Stimulated activated CD8-positive, alpha-beta memory T cell treated with anti-CD3 and anti-CD28 coated beads, Interleukin-4, amount 100 ng/mL, for 1 hour (primary cell): ENCODE results near the gene MTCL1.
A peak's percentile ranks its signal among the peaks of the same experiment; 100 is the strongest.

Experiments used
- DNase-seq, 2 donors: peaks; one replicate each; pipeline ENCODE4 v3.0.0-alpha.2; 2020; ENCODE audit warnings: low read depth in 2 of 2, low spot score in 1 of 2

Gene MTCL1

DNA sequence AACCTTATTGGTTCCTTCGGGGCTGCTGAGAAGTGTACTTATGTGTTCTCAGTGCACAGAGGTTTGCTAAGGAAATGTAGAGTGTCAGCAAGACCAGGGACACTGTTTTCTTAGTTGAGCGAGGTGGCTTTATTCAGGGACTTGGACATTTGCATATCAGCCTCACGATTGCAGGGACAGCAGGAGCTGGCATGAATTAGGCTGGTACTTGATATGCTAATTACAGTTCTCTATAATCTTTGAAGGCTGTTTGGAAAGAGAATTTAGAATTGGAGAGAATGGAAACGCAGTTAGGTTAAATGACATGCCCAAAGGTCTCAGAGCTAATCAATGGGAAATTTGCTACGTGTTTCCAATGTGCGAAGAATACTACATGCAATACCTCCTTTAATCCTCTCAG, 18.7 kb upstream of the MTCL1 start:
- DNase-seq, result no peak

DNA sequence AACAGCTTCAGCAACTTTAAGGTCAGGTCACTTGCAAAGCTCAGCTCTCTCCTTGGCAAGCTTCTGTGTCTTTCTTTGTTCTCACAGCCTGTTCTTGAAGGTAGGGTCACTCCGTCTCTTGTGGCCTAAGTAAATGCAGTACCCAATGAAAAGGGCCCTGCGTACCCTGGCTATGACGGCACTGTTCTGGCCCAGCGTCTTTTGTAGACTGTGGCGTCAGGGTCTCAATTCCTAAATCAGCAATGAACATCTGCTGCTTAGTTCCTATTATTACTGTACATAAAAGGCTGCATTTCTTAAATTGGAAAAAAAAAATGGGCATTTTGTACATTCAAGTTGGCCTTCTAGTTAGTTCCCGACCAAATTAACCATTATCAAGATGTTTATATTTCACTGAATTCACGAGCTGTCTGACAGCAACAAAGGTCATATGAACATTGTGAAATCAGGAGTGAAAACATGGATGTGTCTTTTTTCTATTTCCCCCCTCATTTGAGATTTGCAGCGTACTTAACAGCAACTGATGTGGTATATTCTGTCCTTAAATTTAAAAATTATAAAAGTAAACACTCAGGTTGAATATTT, 17.0 kb upstream of the MTCL1 start:
- DNase-seq, result no peak

DNA sequence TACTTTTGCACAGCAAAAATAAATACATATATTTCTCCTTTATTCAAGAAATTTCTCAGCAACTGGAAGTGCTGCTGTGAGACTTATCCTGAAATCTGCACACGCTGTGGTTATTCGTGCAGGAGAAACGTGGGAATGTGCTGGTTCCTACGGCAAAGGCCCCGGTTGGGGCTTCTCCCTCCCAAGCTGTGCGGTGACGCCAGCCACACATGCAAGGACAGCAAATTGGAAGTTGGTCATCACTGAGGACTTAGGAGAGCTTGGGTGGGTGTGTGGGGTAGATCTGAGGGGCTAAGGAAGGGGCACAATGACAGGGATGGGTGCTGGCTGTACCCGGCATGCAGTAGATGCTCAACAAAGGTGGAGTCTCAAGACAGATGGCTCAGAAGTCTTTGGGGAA, 16.5 kb upstream of the MTCL1 start:
- no peak for DNase-seq

DNA sequence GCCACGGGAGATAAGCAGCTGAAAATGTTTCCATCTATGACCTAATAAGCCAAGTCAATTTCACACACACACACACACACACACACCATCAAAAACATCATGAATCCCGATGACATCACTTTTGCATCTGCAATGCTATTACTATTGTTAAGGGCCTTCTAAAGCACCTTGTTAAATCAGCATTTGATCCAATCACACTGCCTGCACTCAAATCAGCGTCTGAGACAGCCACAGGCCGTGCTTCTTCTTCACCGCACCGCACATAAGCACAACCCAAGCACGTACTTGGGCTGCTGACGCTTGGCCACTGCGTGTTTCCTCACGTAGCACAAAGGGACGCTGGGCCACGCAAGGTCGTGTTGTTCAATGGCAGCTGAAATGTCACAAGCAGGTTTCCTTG, 15.8 kb upstream of the MTCL1 start:
- DNase-seq, result no peak

DNA sequence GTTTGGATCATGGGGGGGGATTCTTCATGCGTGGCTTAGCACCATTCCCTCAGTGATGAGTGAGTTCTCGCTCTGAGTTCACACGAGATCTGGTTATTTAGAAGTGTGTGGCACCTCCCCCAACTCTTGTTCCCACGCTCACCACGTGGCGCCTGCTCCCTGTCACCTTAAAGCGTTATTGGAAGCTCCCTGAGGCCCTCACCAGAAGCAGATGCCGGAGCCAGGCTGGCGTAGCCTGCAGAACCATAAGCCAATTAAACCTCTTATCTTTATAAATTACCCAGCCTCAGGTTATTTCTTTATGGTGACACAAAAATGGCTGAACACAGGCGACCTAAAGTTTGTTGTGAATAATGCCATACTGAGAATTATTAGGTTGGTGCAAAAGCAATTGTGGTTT, 10.5 kb upstream of the MTCL1 start:
- no peak for DNase-seq

DNA sequence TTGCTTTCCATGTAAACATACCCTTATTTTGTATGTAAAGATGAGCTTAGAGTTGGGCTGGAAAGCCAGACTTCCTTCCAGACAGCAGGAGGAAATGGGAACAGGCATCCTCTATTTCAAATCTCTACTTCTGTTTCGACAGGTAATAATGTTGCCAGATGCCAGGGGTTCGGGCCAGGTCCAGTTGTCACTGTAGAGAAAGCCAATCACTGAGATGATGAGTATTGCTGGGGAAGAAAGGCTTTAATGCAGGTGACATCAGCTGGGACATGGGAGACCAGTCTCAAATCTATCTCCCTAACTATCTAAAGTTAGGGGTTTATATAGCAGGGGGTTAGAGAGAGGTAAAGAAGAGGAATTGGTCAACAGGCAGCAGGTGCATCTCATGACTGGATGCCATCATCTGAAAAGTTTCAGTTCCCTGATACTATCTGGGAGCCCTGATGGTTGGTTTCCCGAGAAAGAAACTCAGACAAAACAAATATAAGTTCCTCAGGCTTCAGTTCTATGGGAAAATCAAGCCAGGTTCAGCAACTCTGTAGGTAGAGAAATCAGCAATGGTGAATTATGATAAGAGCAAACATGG, 9.3 kb upstream of the MTCL1 start:
- DNase-seq, result no peak

DNA sequence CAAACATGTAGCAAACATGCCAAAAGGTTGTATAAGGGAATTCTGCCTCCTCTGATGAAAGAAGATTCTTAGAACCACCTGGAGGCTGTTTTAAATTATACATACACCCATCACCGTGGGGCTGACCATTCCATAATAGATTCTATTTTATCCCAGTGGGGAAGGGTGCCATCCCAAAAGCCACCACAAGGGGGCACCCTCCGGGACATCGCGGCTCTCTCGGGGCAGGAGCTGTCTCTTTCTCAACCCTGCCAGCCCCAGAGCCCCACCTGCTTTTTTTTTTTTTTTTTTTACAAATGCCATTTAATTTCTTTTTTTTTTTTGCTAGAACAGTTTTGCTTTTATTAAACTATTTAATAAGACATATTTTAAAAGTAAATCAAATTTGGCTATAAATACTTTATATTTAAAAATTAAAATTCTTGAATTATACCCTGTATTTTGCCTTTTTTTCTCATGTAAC, 8.6 kb upstream of the MTCL1 start:
- DNase-seq, result peak; percentile 40 to 58

DNA sequence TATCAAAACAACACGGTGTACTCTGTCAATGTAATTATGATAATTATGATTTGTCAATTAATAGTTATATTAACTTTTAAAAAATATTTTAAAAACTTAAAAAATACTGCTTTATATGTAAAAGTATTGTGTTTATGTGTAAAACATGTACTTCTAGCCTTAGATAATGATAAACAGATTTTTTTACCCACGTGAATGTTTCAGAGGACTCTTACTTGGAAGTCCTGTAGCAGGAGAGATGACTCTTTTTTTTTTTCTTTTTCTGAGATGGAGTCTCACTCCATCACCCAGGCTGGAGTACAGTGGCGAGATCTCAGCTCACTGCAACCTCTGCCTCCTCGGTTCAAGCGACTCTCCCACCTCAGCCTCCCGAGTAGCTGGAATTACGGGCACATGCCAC, 6.2 kb upstream of the MTCL1 start:
- DNase-seq, result no peak

DNA sequence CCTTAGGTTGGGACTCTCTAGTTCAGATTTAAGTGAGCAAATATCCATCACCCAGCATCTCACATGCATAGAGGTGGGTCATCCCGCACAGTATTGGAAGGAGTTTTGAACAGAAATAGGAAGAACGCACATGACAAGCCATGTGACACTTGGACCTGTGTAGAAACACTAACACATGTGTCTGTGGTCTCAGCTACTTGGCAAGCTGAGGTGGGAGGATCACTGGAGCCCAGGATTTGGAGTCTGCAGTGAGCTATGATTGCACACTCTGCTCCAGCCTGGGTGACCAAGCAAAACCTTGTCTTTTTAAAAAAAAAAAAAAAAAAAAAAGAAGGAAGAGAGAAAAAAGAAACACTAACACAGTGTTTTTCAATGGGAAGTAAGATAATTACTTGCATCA, 5.4 kb upstream of the MTCL1 start:
- no peak for DNase-seq

DNA sequence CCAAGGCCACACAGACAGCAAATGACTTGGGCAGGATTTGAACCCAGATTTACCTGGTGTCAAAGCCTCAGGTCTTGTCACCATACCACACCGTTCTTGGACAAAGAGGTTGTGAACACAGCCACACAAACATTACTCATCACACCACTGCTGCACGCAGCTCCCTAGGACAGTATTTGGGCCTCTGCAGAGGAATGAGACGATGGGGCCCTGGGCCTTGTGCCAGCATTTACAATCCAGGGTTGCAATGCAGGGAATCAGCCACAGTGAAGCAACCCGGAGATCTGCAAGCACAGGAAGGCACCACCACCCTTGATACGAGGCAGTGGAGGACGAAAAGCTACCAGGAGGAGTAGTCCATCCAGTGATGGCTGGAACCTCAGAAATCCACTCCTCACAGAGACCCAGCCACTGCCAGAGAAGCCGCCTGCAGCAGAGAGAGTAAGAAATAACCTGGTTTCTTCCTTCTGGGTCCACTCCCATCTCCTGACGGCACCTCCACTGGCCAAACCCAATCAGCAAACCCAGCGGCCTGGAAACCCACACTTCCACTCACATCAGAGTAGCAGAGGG, 3.7 kb upstream of the MTCL1 start:
- DNase-seq, result no peak

DNA sequence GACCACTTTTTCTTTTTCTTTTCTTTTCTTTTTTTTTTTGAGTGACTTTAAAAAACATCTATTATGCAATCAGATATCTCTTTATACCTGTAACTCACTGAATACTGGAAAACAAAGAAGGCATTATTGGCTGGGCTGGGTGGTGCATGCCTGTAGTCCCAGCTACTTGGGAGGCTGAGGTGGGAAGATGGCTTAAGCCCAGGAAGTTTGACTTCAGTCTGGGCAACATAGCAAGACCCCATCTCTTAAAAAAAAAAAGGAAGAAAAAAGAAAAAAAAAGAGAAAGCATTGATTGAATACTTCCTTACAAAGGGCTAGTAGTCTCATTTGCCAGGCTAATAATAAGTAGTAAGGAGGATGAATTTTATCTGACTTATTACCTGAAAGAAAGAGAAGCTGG, 2.7 kb upstream of the MTCL1 start:
- DNase-seq, result no peak

DNA sequence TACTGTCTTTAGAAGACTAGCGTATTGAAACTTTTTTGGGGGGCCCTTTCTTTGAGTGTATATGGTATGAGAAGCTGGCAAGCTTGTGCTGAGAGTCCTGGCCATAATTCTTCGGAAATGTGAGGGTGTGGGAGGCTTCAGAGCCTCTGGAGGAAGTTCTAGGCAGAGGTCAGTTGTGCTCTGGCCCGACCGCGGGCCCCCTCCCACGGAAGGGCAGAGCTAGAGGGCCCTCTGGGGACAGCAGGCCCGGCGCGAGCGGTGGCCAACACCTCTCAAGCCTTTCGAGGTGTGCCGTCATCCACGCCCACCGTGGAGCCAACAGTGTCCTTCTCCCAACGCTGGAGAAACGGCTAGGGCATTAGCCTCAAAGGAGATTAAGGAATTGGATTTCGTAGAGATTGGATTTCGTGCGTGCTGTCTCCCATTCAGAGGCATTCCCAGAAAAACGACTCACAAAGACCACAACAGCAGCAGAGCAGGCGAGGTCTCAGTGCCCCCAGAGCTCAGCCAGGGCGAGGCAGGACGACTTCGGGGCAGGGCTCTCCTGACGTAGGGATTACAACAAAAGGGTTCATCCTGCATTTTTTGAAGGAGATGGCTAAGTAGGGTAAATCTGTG, 2.2 kb upstream of the MTCL1 start:
- no peak for DNase-seq

DNA sequence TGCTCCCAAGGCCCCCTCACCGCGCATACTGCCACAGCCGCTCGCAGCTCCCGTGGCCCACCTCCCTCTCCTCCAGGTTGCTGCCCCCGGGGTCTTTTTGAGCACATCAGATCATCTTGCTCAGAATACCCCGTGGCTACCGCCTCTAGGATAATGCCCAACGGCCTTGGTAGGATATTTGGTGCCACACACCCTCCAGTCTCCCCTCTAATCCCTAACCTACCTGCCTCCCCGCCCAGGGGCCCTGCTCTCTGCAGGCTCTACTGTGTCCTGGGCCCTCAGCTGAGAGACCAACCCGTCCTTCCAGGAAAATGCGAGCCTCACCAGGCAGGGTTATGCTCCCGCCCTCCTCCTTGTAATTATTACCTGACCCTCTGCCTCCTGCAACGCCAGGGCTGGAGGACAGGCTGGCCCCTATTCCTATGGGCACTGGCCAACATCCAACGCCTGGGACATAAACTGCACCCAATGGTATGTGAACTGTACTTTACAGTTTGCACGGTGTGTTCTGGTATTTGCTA, 1.5 kb upstream of the MTCL1 start:
- no peak for DNase-seq

DNA sequence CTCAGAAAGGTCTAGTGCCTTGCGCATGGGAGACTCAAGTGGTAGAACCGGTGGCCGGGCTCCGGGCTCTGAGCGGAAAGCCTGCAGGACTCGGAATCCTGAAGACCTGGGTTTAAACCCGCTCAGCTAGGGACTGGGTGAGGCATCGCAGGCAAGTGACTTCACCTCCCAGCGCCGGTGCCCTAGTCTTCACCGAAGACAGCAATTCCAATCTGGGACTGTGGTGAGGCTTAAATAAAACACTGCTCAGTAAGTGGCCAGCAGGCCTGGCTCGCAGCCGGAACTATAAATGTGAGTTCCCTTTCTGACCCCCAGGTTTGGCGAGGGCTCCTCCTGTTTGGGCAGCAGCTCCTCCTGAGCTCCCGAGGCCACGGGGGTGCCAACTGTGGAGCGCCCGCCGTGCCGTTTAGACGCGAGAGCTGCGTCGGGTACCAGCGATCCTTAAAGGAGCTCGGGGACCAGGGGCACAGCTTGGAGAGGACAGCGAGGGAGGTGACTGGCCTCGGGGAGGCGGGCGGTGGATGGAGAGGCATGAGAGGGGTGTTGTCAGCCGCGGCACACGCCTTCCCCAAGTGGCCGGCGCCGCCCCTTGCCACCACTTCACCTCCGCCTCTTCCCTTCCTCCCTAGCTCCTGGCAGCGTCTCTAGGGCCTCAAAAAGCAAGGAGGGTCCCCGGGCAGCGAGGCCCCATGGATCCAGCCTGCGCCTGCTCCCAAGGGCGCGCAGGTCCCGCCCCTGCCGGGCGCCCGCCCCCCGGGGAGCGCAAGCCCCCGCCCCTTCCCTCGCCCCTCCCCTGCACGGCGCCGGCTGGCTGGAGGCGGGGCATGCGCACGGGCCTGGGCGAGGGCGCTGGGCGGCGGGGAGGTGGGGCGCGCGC, 757 bp upstream of the MTCL1 start:
- peak; percentile 55 to 72 for DNase-seq

DNA sequence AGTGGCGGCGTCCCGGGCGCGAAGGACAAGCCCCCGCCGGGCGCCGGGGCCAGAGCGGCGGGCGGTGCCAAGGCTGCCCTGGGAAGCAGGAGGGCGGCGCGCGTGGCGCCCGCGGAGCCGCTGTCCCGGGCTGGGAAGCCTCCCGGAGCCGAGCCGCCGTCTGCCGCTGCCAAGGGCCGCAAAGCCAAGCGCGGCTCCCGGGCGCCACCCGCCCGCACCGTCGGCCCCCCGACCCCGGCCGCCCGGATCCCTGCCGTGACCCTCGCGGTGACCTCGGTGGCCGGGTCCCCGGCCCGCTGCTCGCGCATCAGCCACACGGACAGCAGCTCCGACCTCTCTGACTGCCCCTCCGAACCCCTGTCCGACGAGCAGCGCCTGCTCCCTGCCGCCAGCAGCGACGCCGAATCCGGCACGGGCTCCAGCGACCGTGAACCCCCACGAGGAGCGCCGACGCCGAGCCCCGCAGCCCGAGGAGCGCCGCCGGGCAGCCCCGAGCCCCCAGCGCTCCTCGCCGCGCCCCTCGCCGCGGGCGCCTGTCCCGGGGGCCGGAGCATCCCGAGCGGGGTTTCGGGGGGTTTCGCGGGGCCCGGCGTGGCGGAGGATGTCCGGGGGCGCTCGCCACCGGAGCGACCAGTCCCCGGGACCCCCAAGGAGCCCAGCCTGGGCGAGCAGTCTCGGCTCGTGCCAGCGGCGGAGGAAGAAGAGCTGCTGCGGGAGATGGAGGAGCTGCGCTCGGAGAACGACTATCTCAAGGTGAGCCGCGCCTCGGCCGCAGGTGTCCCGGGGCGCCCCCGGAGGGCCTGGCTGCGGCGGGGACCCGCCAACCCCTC, 820 bp downstream of the MTCL1 start:
- no peak for DNase-seq

DNA sequence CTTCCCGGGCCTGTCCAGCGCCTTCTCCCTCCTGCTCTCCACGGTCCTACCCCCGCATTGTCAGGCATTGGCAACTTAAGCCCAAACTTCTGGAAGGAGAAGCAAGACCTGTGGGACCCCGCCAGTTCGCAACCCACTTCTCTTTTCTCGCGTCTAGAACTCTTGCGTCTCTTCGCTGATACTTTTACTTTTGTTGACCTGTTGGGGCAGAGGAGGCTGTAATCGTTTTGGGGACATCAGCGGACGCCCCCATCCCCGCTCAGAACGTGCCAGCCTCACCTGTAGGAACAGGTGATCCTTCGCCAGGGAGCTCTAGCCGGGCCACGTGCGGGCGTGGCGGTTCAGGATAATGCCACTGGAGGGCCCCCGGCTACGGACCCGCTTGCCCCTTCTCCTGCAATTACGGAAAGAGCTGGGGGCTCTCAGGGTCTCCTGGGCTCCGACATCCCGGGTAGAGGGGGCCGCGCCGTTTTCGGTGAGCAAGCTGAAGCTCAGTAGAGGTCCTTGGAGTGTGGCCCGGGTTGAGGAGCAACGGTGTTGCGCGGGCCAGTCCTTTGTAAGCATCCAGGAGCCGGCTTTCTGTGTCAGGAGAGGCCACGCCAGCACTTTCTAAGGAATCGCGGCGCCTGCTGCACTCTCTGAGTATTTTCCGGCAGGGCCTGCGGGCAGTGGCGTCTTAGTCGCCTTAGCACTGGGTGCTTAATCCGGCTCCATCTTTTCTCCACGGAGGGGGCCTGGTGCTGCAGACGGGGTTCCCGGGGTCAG, 1.6 kb downstream of the MTCL1 start:
- no peak for DNase-seq

DNA sequence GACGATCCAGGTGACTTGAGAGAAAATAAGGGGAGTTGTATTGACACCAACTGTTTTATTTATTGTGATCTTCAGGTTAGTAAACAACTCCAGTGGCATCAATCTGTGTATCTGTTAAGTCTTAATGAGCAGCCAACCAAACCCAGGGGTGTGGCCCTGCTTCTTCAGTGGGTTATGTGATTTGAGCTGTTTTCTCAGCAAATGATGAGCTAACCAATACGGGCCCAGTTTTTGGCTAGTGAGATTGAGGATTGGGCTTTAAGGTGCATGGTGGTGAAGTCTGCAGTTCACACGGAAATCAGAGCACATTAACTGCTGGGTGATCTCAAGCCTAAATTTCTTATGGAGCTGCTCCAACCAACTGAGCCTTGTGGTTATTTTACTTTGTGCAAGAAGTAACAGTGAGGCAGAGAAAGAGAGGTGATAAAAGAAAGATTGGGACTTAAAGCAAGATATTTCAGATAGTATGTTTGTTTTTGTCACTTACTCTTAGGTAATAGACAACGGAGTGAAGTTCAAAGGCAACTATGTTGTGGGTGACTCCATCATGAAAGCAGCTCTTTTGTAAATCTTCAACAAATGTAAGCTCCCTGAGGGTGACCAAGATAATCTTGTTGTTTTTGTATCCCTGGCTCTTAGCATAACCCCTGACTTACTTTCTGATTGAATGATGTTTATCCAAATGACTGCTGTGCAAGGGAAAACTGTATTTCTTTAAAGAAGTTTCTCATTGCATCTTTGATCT, 2.4 kb downstream of the MTCL1 start:
- DNase-seq, result no peak

DNA sequence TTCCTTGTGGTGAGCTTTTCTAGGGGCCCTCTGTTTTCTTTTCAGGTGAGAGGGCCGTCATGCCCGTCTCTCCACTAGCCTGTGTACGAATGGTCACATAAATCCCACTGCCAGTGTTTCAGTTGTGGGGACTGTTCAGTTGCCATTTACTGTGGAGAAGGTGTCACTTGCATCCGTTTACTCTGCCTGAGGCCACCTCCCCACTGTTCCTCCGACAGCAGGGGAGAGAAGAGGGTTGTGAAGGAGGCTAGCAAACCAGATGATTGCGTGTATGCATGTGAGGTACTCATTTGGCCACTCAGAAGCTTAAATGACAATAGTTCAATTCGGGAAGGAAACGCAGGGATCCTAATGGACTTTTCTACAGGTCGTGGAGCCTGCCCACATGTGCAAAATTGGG, 3.3 kb downstream of the MTCL1 start:
- DNase-seq, result no peak
